GM19328 (cell line): Measurements from ENCODE around the gene DACH1.

ENCODE experiments used
- ATAC-seq: cut with Tn5 transposase; IDR thresholded peaks from one replicate; pipeline ENCODE4 v1.9.1; 2021; ENCODE audit warnings: mild to moderate bottlenecking, moderate library complexity; ENCODE audit not compliant: unreplicated experiment

DACH1 gene

GRCh38 chr13:71430681-71431080, 436.3 kb downstream of the DACH1 start:
- no peak for ATAC-seq

DNA sequence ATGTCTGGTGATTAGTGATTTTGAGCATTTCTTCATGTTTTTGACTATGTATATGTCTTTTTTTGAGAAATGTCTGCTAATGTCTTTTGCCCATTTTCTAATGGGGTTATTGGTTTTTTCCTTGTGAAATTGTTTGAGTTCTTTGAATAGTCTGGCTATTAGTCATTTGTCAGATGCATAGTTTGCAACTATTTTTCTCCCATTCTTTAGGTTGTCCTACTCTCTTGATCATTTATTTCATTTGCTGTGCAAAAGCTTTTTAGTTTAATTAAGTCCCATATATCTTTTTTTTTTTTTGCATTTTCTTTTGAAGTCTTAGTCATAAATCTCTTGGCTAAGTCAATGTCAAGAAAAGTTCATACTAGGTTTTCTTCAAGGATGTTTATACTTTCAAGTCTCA, 449.8 kb downstream of the DACH1 start:
- no peak for ATAC-seq

DNA sequence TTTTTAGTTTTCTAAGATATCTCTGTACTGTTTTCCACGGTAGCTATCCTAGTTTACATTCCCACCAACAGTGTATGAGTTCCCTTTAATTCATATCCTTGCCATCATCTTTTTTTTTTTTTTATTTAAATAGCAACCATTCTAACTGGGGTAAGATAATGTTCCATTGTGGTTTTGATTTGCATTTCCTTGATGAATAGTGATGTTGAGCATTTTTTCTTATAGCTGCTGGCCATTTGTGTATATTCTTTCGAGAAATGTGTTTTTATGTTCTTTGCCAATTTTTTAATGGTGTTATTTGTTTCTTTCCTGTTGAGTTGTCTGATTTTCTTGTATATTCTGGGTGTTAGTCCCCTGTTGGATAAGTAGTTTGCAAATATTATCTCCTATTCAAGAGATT, 454.8 kb downstream of the DACH1 start:
- no peak for ATAC-seq

GRCh38 chr13:71408416-71408815, 458.6 kb downstream of the DACH1 start:
- no peak for ATAC-seq

DNA sequence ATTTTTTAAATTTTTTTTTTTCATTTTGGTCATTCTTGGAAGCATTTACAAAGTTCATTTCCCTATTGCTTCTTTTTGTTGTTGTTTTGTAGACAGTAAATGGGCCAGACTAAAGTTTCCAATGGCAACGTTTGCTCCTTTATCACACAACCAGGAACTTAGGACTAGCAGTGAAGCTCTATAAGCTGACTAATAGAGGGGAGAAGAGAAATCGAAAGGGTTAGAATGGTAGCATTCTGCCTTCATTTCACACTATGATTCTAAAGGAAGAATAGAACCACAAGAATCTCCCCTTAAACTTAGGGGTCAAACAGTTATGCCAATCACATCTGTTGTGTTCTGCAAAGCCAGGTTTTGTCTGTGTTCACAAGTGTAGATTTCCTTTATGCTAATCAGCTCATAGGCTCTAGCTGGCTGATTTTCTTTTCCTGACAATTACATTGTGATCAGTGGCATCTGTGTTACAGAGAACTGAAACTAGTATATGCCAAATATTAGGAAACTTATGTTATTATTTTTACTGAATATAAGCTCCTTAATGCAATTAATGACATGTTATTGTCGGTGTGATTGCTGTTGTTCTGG, 467.3 kb downstream of the DACH1 start:
- no peak for ATAC-seq

DNA sequence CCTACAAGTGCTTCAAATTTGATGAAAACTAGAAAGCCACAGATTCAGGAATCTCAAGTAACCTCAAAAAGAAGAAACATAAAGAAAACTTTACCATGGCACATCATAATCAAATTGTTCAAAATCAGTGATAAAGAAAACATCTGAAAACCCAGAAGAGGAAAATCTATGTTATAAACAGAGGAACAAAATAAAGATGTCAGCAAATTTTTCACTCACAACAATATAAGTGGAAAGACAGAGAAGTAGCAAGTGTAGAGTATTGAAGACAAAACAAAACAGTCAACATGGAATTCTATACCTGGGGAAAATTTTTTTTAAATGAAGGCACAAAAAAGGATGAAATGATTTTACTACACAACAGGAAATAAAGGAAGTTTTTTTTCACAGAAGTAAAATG, 470.9 kb downstream of the DACH1 start:
- ATAC-seq, result no peak

- ATAC-seq, result no peak
These were observed 472.0 kb downstream of the DACH1 start for GRCh38 chr13:71395053-71395452.

DNA sequence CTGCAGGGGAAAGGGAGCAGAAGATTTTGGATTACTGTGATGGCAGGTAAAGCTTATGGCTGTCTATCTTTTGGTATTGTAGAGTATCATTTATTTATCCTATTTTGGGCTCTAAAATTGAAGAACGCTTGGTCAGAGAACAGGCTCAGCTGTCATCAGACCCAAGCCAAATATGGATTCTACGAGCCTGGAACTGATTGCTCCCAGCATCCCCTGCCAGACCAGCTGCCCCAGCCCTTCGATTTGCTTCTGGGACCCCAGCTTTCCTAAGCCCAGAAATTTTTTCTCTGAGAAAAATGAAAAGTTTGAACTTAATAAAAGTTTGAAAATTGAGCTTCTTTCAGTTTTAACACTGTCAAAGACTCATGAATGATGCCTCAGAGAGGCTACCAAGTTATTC, 472.8 kb downstream of the DACH1 start:
- ATAC-seq, result no peak
